ENCODE measurements around the gene ZIK1. TPM values are rescaled to one million over a fixed set of nuclear protein-coding genes. Genes with fewer than 3 reads are reported as not detected.
A peak's percentile ranks its signal among the peaks of the same experiment; 100 is the strongest.

Gene ZIK1
- total RNA-seq, 4 donors from 2014 or later: 6.8 to 26.5 (median 11.0) TPM

- peak; percentile 94 to 97 for DNase-seq
- intact Hi-C loops (cut with DNase I; ENCODE audit: low total_unique reads): no loop called here
- Histone ChIP-seq H3K36me3 (no peaks in the 10 kb centered on the region), H3K9me3 (peaks cover 0 to 41% of the 10 kb centered on the region in 2 donors), H3K27ac (peak within 1 kb of the TSS; percentile 67 to 69), H3K4me1 (no peaks in the 10 kb centered on the region), H3K4me3 (peak within 1 kb of the TSS; percentile 81 to 94), H3K27me3 (no peaks in the 10 kb centered on the region)
- peak in 1 of 2 donors; percentile 37 for TF ChIP-seq POLR2A (IDR thresholded peaks at IDR 0.05)
- peak in 2 of 4 experiments; percentile 7 to 45 for TF ChIP-seq CTCF (IDR thresholded peaks at IDR 0.05)
Measured at GRCh38 chr19:57578487-57579205, 5.3 kb upstream of the ZIK1 start, which contains the start of gene ZNF416. Gene ZNF416, minus strand, starts transcription at chr19:57578911. Its CDS starts 207 bp downstream, at chr19:57578704.

- H3K27ac ChIP-seq: no peak overlapping the region
- no peaks in the 10 kb centered on the region for H3K36me3 ChIP-seq
- peak overlapping the region in 1 of 2 donors; percentile 69 for H3K4me3 ChIP-seq
- no peak for TF ChIP-seq POLR2A (IDR thresholded peaks at IDR 0.05)
- TF ChIP-seq CTCF (IDR thresholded peaks at IDR 0.05): no peak
- H3K4me1 ChIP-seq: no peaks in the 10 kb centered on the region
- no peak for DNase-seq
- H3K9me3 ChIP-seq: peaks cover 0 to 22% of the 10 kb centered on the region in 2 donors
- H3K27me3 ChIP-seq: no peaks in the 10 kb centered on the region
- intact Hi-C loops (cut with DNase I; ENCODE audit: low total_unique reads): no loop called here
Measured at GRCh38 chr19:57583104-57583520, 833 bp upstream of the ZIK1 start.

DNA sequence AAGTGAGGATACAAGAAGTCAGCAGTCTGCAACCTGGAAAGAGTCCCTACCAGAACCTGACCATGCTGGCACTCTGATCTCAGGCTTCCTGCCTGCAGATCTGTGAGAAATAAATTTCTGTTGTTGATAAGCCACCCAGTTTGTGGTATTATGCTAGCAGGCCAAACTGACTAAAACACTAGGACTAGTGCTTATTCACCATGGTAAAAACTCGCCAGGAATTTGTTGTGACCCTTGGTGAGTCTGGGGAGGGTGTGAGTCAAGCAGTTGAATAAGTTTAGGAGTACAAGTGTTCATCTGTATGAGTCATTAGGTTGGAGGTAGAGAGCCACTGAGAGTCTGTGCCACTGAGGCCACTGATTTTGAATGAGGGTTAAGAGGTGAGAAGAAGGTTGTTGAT, 3.6 kb downstream of the ZIK1 start:
- Histone ChIP-seq H3K36me3 (no peaks in the 10 kb centered on the region), H3K27me3 (no peaks in the 10 kb centered on the region), H3K9me3 (peaks cover 0 to 65% of the 10 kb centered on the region in 2 donors), H3K4me3 (no peak overlapping the region), H3K4me1 (no peaks in the 10 kb centered on the region), H3K27ac (no peak overlapping the region)
- DNase-seq: no peak
- intact Hi-C loops (cut with DNase I; ENCODE audit: low total_unique reads): no loop called here
- TF ChIP-seq CTCF (IDR thresholded peaks at IDR 0.05): no peak
- no peak for TF ChIP-seq POLR2A (IDR thresholded peaks at IDR 0.05)

DNA sequence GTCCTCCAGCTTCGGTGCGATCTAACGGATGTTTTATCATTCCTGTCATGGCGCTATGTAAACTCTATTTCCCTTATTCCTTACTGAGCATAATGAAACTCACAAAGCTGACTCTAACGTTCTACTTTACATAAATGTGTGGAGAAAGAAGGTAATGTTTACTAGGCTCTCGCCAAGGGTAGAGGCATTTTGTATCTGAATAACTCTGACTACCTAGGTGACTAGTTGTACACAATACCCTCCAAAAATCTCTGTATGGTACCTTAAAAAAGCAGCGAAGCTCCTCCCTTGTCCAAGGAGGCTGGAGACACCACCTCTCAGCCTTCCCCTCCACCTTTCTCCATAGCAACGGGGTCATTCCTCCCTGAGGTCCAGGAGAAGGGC, 15.4 kb downstream of the ZIK1 start:
- no peaks in the 10 kb centered on the region for H3K4me1 ChIP-seq

More for the DNA sequence above, 15.4 kb downstream of the ZIK1 start:
- TF ChIP-seq POLR2A (IDR thresholded peaks at IDR 0.05) (no peak), CTCF (IDR thresholded peaks at IDR 0.05) (no peak)
- Histone ChIP-seq H3K27ac (no peak overlapping the region), H3K27me3 (no peaks in the 10 kb centered on the region), H3K4me3 (peak overlapping the region; percentile 57 to 60), H3K36me3 (no peaks in the 10 kb centered on the region), H3K9me3 (peaks cover 0 to 19% of the 10 kb centered on the region in 2 donors)
- DNase-seq: no peak
- intact Hi-C loops (cut with DNase I; ENCODE audit: low total_unique reads): no loop called here

Data from uterus (tissue), 4 donors.